GM12865 (cell line): ENCODE measurements around the gene COL26A1.
"Not testable (repeated sequence)": the region's sequence is repeated elsewhere in the genome, so short reads cannot be mapped to it uniquely, and the experiment has no call there.

Source experiments
- DNase-seq: peaks from one replicate; pipeline ENCODE4 v3.0.0; 2010; ENCODE audit warnings: low read depth
- H3K4me3 ChIP-seq: 2 replicates; pipeline ENCODE4 v1.5.1; 2011; ENCODE audit warnings: mild to moderate bottlenecking, low read depth, low read length, control low read depth
- CTCF ChIP-seq: IDR thresholded peaks from 2 replicates; pipeline ENCODE4 v1.5.1; 2011; ENCODE audit warnings: low read length, control low read depth, low read depth, inconsistent platforms; ENCODE audit not compliant: insufficient read depth; ENCODE audit errors: missing control alignments

COL26A1 gene

GRCh38 chr7:101494602-101495329 is 132.1 kb downstream of the COL26A1 start:
- H3K4me3 ChIP-seq = no peak overlapping the region
- TF ChIP-seq CTCF = no peak
- no peak for DNase-seq

GRCh38 chr7:101496017-101496416 is 133.3 kb downstream of the COL26A1 start:
- H3K4me3 ChIP-seq = no peak overlapping the region
- no peak for DNase-seq
- TF ChIP-seq CTCF = no peak

GRCh38 chr7:101501351-101501750 is 138.7 kb downstream of the COL26A1 start:
- H3K4me3 ChIP-seq = no peak overlapping the region
- TF ChIP-seq CTCF = no peak
- no peak for DNase-seq

- no peak for DNase-seq
- no peak overlapping the region for H3K4me3 ChIP-seq
- no peak for TF ChIP-seq CTCF
Measured at GRCh38 chr7:101502466-101503098, 139.9 kb downstream of the COL26A1 start.

- DNase-seq, H3K4me3 ChIP-seq: not testable (repeated sequence)
Measured at GRCh38 chr7:101505510-101505909, 142.8 kb downstream of the COL26A1 start.

GRCh38 chr7:101506531-101506930 is 143.9 kb downstream of the COL26A1 start:
- peak; percentile 38 for DNase-seq
- no peak for TF ChIP-seq CTCF

GRCh38 chr7:101507327-101507726 is 144.7 kb downstream of the COL26A1 start:
- no peak for DNase-seq
- TF ChIP-seq CTCF = no peak
- H3K4me3 ChIP-seq = no peak overlapping the region

More at GRCh38 chr7:101506531-101506930, 143.9 kb downstream of the COL26A1 start:
- no peak overlapping the region for H3K4me3 ChIP-seq
